Stimulated activated naive CD8-positive, alpha-beta T cell treated with anti-CD3 and anti-CD28 coated beads, Interleukin-15, Interleukin-2, amounts not matched to agents 100 ng/mL and 50 ng/mL, for 24 hours (primary cell): Measurements from ENCODE around the gene OR8I2.
"Not testable (repeated sequence)": the region's sequence is repeated elsewhere in the genome, so short reads cannot be mapped to it uniquely, and the experiment has no call there.

Source experiments
- H3K27ac Mint-ChIP-seq: one replicate; pipeline ENCODE4 v1.8.0; 2021; ENCODE audit warnings: mild to moderate bottlenecking, mixed read lengths
- H3K27me3 Mint-ChIP-seq: one replicate; pipeline ENCODE4 v1.8.0; 2021; ENCODE audit warnings: mixed read lengths
- H3K36me3 Mint-ChIP-seq: one replicate; pipeline ENCODE4 v1.8.0; 2021; ENCODE audit warnings: low read depth, mixed read lengths
- H3K4me1 Mint-ChIP-seq: one replicate; pipeline ENCODE4 v1.8.0; 2021; ENCODE audit warnings: low read depth, mixed read lengths
- H3K4me3 Mint-ChIP-seq: one replicate; pipeline ENCODE4 v1.8.0; 2021; ENCODE audit warnings: mild to moderate bottlenecking, mixed read lengths
- H3K9me3 Mint-ChIP-seq: one replicate; pipeline ENCODE4 v1.8.0; 2021; ENCODE audit warnings: mixed read lengths

Gene OR8I2

DNA sequence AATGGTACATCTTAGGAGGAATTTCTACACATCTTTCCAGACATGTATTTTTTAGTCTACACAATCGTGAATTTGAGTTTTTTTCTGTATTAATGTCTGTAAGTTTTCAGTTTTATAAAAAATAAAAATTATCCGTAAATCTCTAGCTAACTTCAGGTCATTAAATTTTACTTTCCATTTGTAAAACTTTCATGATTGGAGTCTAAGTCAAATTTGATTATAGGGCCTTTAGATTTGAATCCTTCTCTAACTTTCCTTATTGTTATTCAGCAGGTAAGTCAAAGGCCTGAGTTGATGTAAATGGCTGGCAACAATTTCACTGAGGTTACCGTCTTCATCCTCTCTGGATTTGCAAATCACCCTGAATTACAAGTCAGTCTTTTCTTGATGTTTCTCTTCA is at the start of gene OR8I2:
TSS of gene OR8I2 (plus strand) at position 301 of the 400 bp plus-strand sequence. CDS start at position 301, 0 bp downstream.
- Mint-ChIP-seq H3K9me3 (peaks cover 10% of the 10 kb centered on the region), H3K4me3 (no peak within 1 kb of the TSS)

DNA sequence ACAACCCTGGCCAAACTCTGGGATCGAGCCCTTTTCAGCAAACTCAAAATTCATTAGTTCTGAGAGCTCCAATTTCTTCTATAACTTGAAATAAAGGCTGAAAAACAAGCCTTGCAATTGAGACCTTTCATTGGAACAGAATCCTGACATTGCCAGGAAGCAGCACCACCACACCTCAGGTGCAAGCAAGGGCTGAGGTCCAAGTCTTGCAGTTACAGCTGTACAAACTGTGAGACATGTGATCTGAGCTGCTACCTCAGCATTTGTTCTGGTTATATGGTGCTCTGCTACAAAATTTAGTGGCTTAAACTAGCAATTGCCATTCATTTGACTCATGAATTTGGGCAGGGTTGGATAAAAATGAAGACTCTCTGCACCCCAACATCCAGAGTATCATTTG is 47.6 kb upstream of the OR8I2 start:
- Mint-ChIP-seq H3K9me3 (peaks cover 7% of the 10 kb centered on the region), H3K36me3 (no peaks in the 10 kb centered on the region), H3K4me3 (no peak overlapping the region), H3K27ac (no peak overlapping the region), H3K27me3 (no peaks in the 10 kb centered on the region), H3K4me1 (no peaks in the 10 kb centered on the region)

More for the DNA sequence above, at the start of gene OR8I2:
- no peak within 1 kb of the TSS for H3K27ac Mint-ChIP-seq
- H3K36me3 Mint-ChIP-seq = no peaks in the 10 kb centered on the region
- no peaks in the 10 kb centered on the region for H3K27me3 Mint-ChIP-seq
- H3K4me1 Mint-ChIP-seq = no peaks in the 10 kb centered on the region

DNA sequence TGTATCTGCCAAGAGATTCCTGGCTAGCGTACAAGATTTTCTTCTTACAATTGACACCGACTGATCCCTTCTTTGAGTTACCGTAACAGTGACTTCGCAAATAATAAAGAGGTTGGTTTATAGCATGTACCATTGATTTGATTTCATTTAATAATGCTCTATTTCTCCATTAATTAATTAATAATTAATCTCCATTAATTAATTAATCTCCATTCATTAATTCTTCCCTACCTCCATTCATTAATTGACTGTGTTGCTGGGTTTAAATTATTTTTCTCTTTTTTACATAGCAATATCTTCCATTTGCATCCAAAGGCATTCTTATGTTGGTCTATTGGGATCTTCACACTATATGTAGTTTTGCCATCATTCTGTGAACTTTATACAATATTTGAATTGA is 44.6 kb upstream of the OR8I2 start:
- Mint-ChIP-seq H3K27me3 (no peaks in the 10 kb centered on the region), H3K36me3 (no peaks in the 10 kb centered on the region), H3K9me3 (peaks cover 10% of the 10 kb centered on the region), H3K27ac (no peak overlapping the region), H3K4me1 (no peaks in the 10 kb centered on the region), H3K4me3 (no peak overlapping the region)

DNA sequence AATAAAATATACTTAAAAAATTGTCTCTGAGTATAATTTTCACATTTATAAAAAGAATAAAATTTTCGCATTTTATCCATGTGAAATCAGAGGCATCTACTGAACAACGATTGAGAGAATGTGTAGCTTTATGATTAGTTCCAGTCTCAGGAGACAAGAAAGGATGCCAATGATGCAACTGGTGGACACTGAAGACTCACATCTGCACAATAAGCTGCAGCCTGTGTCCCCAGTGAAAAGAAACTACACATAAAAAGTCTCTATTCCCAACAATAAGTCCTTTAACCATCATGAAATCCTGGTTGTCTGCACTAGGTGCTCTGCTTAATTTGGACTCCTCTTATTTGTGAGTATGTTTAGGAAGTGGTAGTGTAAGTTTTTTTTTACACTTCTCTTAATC is 43.6 kb upstream of the OR8I2 start:
- no peak overlapping the region for H3K27ac Mint-ChIP-seq

DNA sequence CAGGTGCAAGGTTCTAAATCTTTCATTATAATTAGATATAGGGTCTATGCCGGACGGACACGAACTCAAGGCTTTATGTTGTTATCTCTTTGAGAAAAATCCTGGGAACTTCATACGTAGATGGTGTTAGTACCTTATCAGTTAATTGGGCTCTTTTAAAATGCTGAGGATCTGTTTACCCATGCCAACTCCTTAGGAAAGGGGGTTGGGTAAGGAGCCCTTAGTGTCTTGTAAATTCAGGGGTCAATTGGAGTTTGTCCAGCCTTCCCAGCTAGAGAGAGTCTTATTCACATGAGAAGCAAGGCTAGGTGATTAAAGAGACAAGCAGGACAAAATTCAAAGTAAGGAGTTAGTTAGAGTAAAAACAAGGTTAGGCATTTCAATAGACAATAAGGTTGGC is 36.7 kb upstream of the OR8I2 start:
- H3K36me3 Mint-ChIP-seq, H3K4me3 Mint-ChIP-seq, H3K27me3 Mint-ChIP-seq, H3K27ac Mint-ChIP-seq, H3K4me1 Mint-ChIP-seq: not testable (repeated sequence)
- peaks cover 17% of the 10 kb centered on the region for H3K9me3 Mint-ChIP-seq

More for the DNA sequence above, 43.6 kb upstream of the OR8I2 start:
- H3K9me3 Mint-ChIP-seq = peaks cover 10% of the 10 kb centered on the region
- no peaks in the 10 kb centered on the region for H3K36me3 Mint-ChIP-seq
- H3K4me1 Mint-ChIP-seq = no peaks in the 10 kb centered on the region
- no peaks in the 10 kb centered on the region for H3K27me3 Mint-ChIP-seq
- no peak overlapping the region for H3K4me3 Mint-ChIP-seq

DNA sequence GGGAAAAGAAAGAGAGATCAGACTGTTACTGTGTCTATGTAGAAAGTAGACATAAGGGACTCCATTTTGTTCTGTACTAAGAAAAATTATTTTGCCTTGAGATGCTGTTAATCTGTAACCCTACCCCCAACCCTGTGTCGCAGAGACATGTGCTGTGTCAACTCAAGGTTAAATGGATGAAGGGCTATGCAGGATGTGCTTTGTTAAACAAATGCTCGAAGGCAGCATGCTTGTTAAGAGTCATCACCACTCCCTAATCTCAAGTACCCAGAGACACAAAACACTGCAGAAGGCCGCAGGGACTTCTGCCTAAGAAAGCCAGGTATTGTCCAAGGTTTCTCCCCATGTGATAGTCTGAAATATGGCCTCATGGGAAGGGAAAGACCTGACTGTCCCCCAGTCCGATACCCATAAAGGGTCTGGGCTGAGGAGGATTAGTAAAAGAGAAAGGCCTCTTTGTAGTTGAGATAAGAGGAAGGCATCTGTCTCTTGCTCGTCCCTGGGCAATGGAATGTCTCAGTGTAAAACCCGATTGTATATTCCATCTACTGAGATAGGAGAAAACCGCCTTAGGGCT is 35.4 kb upstream of the OR8I2 start:
- not testable (repeated sequence) for H3K4me1 Mint-ChIP-seq, H3K27me3 Mint-ChIP-seq, H3K36me3 Mint-ChIP-seq, H3K27ac Mint-ChIP-seq, H3K4me3 Mint-ChIP-seq
- peaks cover 12% of the 10 kb centered on the region for H3K9me3 Mint-ChIP-seq

DNA sequence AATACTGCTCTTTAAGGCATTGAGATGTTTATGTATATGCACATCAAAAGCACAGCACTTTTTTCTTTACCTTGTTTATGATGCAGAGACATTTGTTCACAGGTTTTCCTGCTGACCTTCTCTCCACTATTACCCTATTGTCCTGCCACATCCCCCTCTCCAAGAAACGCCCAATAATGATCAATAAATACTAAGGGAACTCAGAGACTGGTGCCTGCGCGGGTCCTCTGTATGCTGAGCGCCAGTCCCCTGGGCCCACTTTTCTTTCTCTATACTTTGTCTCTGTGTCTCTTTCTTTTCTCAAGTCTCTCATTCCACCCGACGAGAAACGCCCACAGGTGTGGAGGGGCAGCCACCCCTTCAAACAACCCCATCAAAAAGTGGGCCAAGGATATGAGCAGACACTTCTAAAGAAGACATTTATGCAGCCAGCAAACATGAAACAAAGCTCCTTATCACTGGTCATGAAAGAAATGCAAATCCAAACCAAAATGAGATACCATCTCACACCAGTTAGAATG is 34.8 kb upstream of the OR8I2 start:
- not testable (repeated sequence) for H3K27me3 Mint-ChIP-seq, H3K27ac Mint-ChIP-seq, H3K4me3 Mint-ChIP-seq, H3K36me3 Mint-ChIP-seq, H3K4me1 Mint-ChIP-seq
- peaks cover 12% of the 10 kb centered on the region for H3K9me3 Mint-ChIP-seq

DNA sequence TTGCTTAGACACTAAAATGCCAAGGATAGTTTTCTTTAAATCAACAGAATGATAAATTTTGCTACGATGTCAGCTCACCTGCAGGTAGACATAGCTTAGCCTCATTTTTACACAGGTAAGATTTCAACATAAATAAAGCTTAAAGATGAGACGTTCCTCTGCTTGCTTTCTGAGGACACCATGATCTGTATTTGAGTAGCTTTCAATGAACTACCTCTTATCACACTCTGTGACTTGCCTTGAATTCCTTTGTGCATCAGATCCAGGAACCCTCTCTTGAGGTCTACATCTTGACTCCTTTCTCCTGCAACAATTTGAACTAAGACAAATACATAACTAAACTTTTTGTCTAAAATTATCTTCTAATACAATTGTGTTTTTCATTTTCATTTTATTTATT is 26.1 kb upstream of the OR8I2 start:
- Mint-ChIP-seq H3K27me3 (no peaks in the 10 kb centered on the region), H3K36me3 (no peaks in the 10 kb centered on the region), H3K4me1 (no peaks in the 10 kb centered on the region), H3K4me3 (no peak overlapping the region), H3K27ac (no peak overlapping the region), H3K9me3 (peaks cover 4% of the 10 kb centered on the region)

DNA sequence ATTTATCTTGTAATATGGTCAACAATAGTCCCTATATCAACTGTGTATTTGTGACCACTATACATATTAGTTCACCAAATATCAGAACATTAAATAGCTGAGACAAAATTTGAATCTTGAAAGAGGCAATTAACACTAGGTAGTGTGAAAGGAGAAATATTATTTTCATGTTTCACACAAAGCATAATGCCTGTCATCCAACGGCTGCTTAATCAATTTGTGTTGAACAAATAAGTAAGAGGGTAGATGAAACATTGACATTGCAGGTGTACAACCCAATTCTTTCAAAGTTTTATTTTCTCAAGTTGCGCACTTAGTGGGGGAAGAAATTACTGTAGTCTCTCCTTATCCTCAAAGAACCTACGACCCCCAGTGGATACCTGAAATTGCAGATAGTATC is 3.4 kb upstream of the OR8I2 start:
- H3K9me3 Mint-ChIP-seq = peaks cover 16% of the 10 kb centered on the region
- no peaks in the 10 kb centered on the region for H3K27me3 Mint-ChIP-seq
- H3K36me3 Mint-ChIP-seq = no peaks in the 10 kb centered on the region
- H3K27ac Mint-ChIP-seq = no peak overlapping the region
- no peaks in the 10 kb centered on the region for H3K4me1 Mint-ChIP-seq
- H3K4me3 Mint-ChIP-seq = no peak overlapping the region

DNA sequence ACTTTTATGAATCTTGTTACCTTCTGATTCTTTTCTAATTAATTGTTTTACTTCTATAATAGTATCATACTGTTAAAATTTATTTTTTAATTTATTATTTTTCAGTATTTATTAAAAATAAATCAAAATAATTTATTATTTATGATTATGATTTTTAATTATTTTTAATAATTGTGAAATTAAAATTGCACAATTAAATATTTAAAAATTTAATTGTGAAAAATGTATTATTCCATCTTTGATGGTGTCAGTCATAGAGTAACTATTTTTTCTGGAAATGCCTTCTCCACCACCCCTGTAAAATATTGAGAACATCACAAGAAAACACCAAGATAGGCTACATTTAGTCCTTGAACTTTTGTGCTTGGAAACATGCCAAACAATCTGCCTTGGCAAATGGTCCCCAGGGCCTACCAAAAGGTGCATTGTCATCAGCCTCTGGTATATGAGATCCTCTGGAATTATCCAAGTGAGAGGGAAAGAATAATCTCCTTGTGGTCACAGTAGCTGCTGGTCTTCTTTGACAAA is 10.2 kb downstream of the OR8I2 start, which contains the start of gene OR8H2:
TSS of gene OR8H2 (plus strand) at position 478 of the 528 bp plus-strand sequence. CDS start 1,356 bp downstream, outside the sequence.
- peaks cover 14% of the 10 kb centered on the region for H3K9me3 Mint-ChIP-seq
- no peak within 1 kb of the TSS for H3K27ac Mint-ChIP-seq
- H3K27me3 Mint-ChIP-seq = no peaks in the 10 kb centered on the region
- no peak within 1 kb of the TSS for H3K4me3 Mint-ChIP-seq
- H3K36me3 Mint-ChIP-seq = no peaks in the 10 kb centered on the region
- H3K4me1 Mint-ChIP-seq = no peaks in the 10 kb centered on the region

DNA sequence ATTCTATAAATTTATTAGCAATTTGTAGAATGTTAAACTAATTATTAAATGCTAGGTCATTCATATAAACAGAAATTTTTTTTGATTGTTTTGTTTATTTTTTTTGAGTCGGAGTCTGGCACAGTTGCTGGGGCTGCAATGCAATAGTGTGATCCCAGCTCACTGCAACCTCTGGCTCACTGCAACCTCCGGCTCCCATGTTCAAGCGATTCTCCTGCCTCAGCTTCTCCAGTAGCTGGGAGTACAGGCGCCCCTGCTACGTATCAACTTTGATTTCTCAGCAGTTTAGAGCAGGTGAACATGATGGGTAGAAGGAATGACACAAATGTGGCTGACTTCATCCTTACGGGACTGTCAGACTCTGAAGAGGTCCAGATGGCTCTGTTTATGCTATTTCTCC is 29.0 kb downstream of the OR8I2 start, which contains the start of gene OR8H3:
TSS of gene OR8H3 (plus strand) at position 301 of the 400 bp plus-strand sequence. CDS start at position 301, 0 bp downstream.
- H3K36me3 Mint-ChIP-seq = no peaks in the 10 kb centered on the region
- H3K4me3 Mint-ChIP-seq = no peak within 1 kb of the TSS
- no peaks in the 10 kb centered on the region for H3K27me3 Mint-ChIP-seq
- no peaks in the 10 kb centered on the region for H3K4me1 Mint-ChIP-seq
- H3K27ac Mint-ChIP-seq = no peak within 1 kb of the TSS
- peaks cover 11% of the 10 kb centered on the region for H3K9me3 Mint-ChIP-seq

DNA sequence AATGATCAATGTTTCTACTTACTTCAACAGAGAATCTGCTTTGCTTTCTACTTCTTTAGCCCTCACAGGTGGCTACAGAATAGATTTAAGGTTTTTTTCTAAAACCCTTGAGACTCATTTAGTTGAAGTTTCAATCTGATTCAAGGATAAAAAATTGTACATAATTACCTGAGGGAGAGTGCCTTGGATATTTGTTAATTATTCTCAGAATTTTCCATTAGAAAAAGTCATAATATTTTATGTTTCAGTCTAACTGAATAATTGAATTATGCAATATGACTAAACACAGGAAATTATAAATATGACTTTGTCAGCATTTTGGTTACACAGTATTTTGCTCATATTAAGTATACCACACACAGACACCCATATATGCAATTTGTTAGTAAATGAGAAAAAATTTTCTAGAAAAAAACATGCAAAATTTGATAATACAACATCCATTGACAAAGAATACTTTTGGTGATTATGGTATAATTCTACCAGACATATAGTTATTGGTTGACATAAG is 47.1 kb downstream of the OR8I2 start, which contains the start of gene OR8J3:
TSS of gene OR8J3 (minus strand) at position 51 of the 511 bp plus-strand sequence. CDS start 2,483 bp downstream, outside the sequence.
- Mint-ChIP-seq H3K36me3 (no peaks in the 10 kb centered on the region), H3K27me3 (no peaks in the 10 kb centered on the region), H3K4me3 (no peak within 1 kb of the TSS), H3K4me1 (no peaks in the 10 kb centered on the region), H3K27ac (no peak within 1 kb of the TSS), H3K9me3 (peaks cover 21% of the 10 kb centered on the region)

DNA sequence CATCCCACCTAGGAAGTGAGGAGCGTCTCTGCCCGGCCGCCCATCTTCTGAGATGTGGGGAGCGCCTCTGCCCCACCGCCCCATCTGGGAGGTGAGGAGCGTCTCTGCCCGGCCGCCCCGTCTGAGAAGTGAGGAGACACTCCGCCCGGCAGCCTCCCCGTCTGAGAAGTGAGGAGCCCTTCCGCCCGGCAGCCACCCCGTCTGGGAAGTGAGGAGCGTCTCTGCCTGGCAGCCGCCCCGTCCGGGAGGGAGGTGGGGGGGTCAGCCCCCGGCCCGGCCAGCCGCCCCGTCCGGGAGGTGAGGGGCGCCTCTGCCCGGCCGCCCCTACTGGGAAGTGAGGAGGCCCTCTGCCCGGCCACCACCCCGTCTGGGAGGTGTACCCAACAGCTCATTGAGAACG is 50.6 kb downstream of the OR8I2 start:
- not testable (repeated sequence) for H3K4me3 Mint-ChIP-seq, H3K4me1 Mint-ChIP-seq, H3K27ac Mint-ChIP-seq, H3K36me3 Mint-ChIP-seq, H3K27me3 Mint-ChIP-seq
- peaks cover 18% of the 10 kb centered on the region for H3K9me3 Mint-ChIP-seq
